GM12878 (cell line): ENCODE measurements around the gene GSAP. TPM values are rescaled to one million over a fixed set of nuclear protein-coding genes. Genes with fewer than 3 reads are reported as not detected.

Source experiments
- ATAC-seq: fragments of 200-7000 bp; cut with Tn5 transposase; 3 replicates; pipeline ENCODE4 v1.9.1; 2020; ENCODE audit warnings: mild to moderate bottlenecking, moderate library complexity
- BruUV-seq: library from RNA; stranded (reverse); fragments of 400-500 nt; replicated peaks from 2 replicates; lab custom pipeline; 2021; lab: Mats Ljungman, UMichigan
- CTCF ChIA-PET: fragments of 300-600 bp; sonication (Branson Sonifier 250); formaldehyde crosslinking; extraction: SDS; loops from one replicate; lab custom pipeline; 2021; ENCODE audit warnings: inconsistent platforms; lab: Yijun Ruan, JAX
- POLR2A ChIA-PET: fragments of 350-600 bp; formaldehyde crosslinking; extraction: SDS; loops from one replicate; lab custom pipeline; 2021; ENCODE audit warnings: inconsistent platforms; lab: Charles Lee
- RAD21 ChIA-PET: fragments of 300-600 bp; sonication (Branson Sonifier 250); formaldehyde crosslinking; loops from one replicate; lab custom pipeline; 2023; ENCODE audit warnings: antibody characterized with exemption; ENCODE audit not compliant: unreplicated experiment; lab: Charles Lee
- SMC1A ChIA-PET: fragments of 300-600 bp; sonication (Branson Sonifier 250); formaldehyde crosslinking; loops from one replicate; lab custom pipeline; 2023; ENCODE audit not compliant: unreplicated experiment, uncharacterized antibody; lab: Charles Lee
- DNase-seq: peaks from one replicate; pipeline ENCODE4 v3.0.0-alpha.2; 2011; ENCODE audit warnings: low read depth, low spot score
- FAIRE-seq: peaks from 3 replicates; lab custom pipeline; 2011; peaks lifted over from hg19 to GRCh38; lab: Jason Lieb, UNC
- H2AFZ ChIP-seq: 2 replicates; pipeline ENCODE4 v1.6.0; 2011; ENCODE audit warnings: low read depth, low read length, control low read depth; ENCODE audit not compliant: control insufficient read depth
- H3K27ac ChIP-seq: 2 replicates; pipeline ENCODE4 v1.5.1; 2011; ENCODE audit warnings: control low read depth; ENCODE audit not compliant: control insufficient read depth, insufficient read depth
- H3K27me3 ChIP-seq, 2 experiments: replicated peaks in 1 of 2; 2 replicates each; pipeline versions ENCODE4 v1.6.0 to v1.6.1; 2011; ENCODE audit warnings: low read length in 1 of 2; ENCODE audit not compliant: control insufficient read depth in 2 of 2, insufficient read depth in 2 of 2
- H3K36me3 ChIP-seq, 2 experiments: 2 replicates each; pipeline ENCODE4 v1.5.1; 2011; ENCODE audit warnings: low read length in 1 of 2; ENCODE audit not compliant: control insufficient read depth in 2 of 2, insufficient read depth in 2 of 2
- H3K4me1 ChIP-seq: 2 replicates; pipeline ENCODE4 v1.6.1; 2011; ENCODE audit warnings: mild to moderate bottlenecking, low read length, moderate library complexity, mixed read lengths; ENCODE audit not compliant: control insufficient read depth, insufficient read depth
- H3K4me2 ChIP-seq: 2 replicates; pipeline ENCODE4 v1.6.0; 2011; ENCODE audit warnings: control low read depth; ENCODE audit not compliant: control insufficient read depth, insufficient read depth
- H3K4me3 ChIP-seq: fragments of 200-600 bp; sonication (generic); 2 replicates; pipeline ENCODE4 v1.5.1; 2016
- H3K79me2 ChIP-seq: 2 replicates; pipeline ENCODE4 v1.6.0; 2011; ENCODE audit warnings: low read length; ENCODE audit not compliant: control insufficient read depth, insufficient read depth
- H3K9ac ChIP-seq: 2 replicates; pipeline ENCODE4 v1.8.0; 2011; ENCODE audit warnings: low read length, control low read depth, mixed read lengths; ENCODE audit not compliant: control insufficient read depth, insufficient read depth
- H3K9me3 ChIP-seq: replicated peaks from 3 replicates; pipeline ENCODE4 v1.5.1; 2011; ENCODE audit warnings: mild to moderate bottlenecking, low read length; ENCODE audit not compliant: control insufficient read depth, insufficient read depth
- H4K20me1 ChIP-seq: 2 replicates; pipeline ENCODE4 v1.6.0; 2011; ENCODE audit not compliant: control insufficient read depth, insufficient read depth
- BCL11A ChIP-seq: IDR thresholded peaks from 2 replicates; pipeline ENCODE4 v1.6.1; 2011; ENCODE audit warnings: low read depth, low read length
- BCLAF1 ChIP-seq: fragments of 450-650 bp; IDR thresholded peaks from 2 replicates; pipeline ENCODE4 v1.6.1; 2017; ENCODE audit warnings: antibody characterized with exemption, mild to moderate bottlenecking, moderate library complexity
- CHD4 ChIP-seq: fragments of 200-600 bp; sonication (generic); IDR thresholded peaks from 2 replicates; pipeline ENCODE4 v1.6.1; 2016; ENCODE audit warnings: mild to moderate bottlenecking
- ELK1 ChIP-seq: IDR thresholded peaks from 2 replicates; pipeline ENCODE4 v1.6.1; 2012; ENCODE audit warnings: low read depth, low read length, improper control_type of control experiment
- HDAC2 ChIP-seq: fragments of 200-600 bp; sonication (generic); IDR thresholded peaks from 2 replicates; pipeline ENCODE4 v1.6.1; 2017
- IRF3 ChIP-seq: fragments of 450-650 bp; IDR thresholded peaks from 2 replicates; pipeline ENCODE4 v1.6.1; 2014; ENCODE audit warnings: mild to moderate bottlenecking
- MTA2 ChIP-seq: fragments of 450-650 bp; IDR thresholded peaks from 2 replicates; pipeline ENCODE4 v1.6.1; 2016; ENCODE audit warnings: low read depth, mild to moderate bottlenecking, moderate library complexity
- NFXL1 ChIP-seq: fragments of 450-650 bp; IDR thresholded peaks from 2 replicates; pipeline ENCODE4 v1.6.1; 2017; ENCODE audit warnings: antibody characterized with exemption, mild to moderate bottlenecking, borderline replicate concordance
- NFYB ChIP-seq: IDR thresholded peaks from 2 replicates; pipeline ENCODE4 v1.6.1; 2011; ENCODE audit warnings: low read depth, mild to moderate bottlenecking, low read length, improper control_type of control experiment, moderate library complexity; ENCODE audit not compliant: insufficient read depth
- PRDM15 ChIP-seq: fragments of 450-650 bp; formaldehyde crosslinking; IDR thresholded peaks from 2 replicates; pipeline ENCODE4 v1.4.0; 2020; ENCODE audit warnings: mild to moderate bottlenecking, moderate library complexity
- SMAD1 ChIP-seq: fragments of 450-650 bp; IDR thresholded peaks from 2 replicates; pipeline ENCODE4 v1.6.1; 2018; ENCODE audit warnings: mild to moderate bottlenecking, low read depth; ENCODE audit not compliant: partially characterized antibody
- ZNF24 ChIP-seq: fragments of 450-650 bp; IDR thresholded peaks from 2 replicates; pipeline ENCODE4 v1.6.1; 2017; ENCODE audit warnings: antibody characterized with exemption, mild to moderate bottlenecking
- ZSCAN29 ChIP-seq: fragments of 450-650 bp; IDR thresholded peaks from 2 replicates; pipeline ENCODE4 v1.6.1; 2017; ENCODE audit warnings: mild to moderate bottlenecking, moderate library complexity
- WGBS: methylation state at CpG from one replicate; pipeline ENCODE4 v1.1.6; 2016; ENCODE audit warnings: low lambda C conversion rate; ENCODE audit not compliant: insufficient replicate concordance, insufficient coverage; ENCODE audit errors: missing lambda C conversion rate; 5-methylcytosine and 5-hydroxymethylcytosine counted together
- in situ Hi-C: fragments of 300-500 bp; cut with MboI; formaldehyde crosslinking; loops from 9 replicates; pipeline ENCODE4 v1.14.3; 2018; ENCODE audit warnings: mixed read lengths
- intact Hi-C: fragments of 100-400 bp; cut with micrococcal nuclease; formaldehyde crosslinking; loops from one replicate; pipeline ENCODE4 v1.14.2; 2022; ENCODE audit not compliant: unreplicated experiment
- polyA plus RNA-seq, 11 experiments: library from polyadenylated mRNA; depleted of rRNA in 4 of 11; unstranded in 6 of 11; stranded (reverse) in 5 of 11; fragments of >200 nt; fragmentation: Nextera tagmentation in 4 of 11; fragmentation: Illumina TruSeq in 1 of 11; extraction: Ambion mirVana in 4 of 11; extraction: Trizol in 1 of 11; gene quantifications; 1 replicate in 1 of 11; 2 replicates in 10 of 11; pipeline versions ENCODE4 v1.2.1 to v1.2.3, GENCODE V29; 2011 to 2016; ENCODE audit warnings: inconsistent platforms in 2 of 11, missing spikeins in 2 of 11, low read depth in 1 of 11
- total RNA-seq, 4 experiments: library from RNA; depleted of rRNA in 3 of 4; stranded (reverse); fragments of >200 nt in 3 of 4; fragmentation: Illumina TruSeq in 1 of 4; extraction: Trizol in 1 of 4; gene quantifications; 2 replicates each; pipeline versions ENCODE4 v1.2.1 to v1.2.3, GENCODE V29; 2013 to 2021

GSAP gene
- total and polyA plus RNA-seq, 10 of the 15 experiments (the other 5 are each of a cell fraction or from before 2014, with no cell fraction given): 6.6 to 38.1 (median 21.8) TPM

GRCh38 chr7:77388055-77388641 lies 28.0 kb downstream of the GSAP start:
- 77% methylated on average over 5 of the region's 5 CpGs for WGBS
- Histone ChIP-seq H3K9me3 (no peaks in the 10 kb centered on the region), H3K4me3 (no peak overlapping the region), H3K27me3 (no peaks in the 10 kb centered on the region), H2AFZ (no peak overlapping the region), H3K4me2 (no peak overlapping the region), H3K27ac (no peak overlapping the region), H3K9ac (no peak overlapping the region), H3K79me2 (no peaks in the 10 kb centered on the region), H4K20me1 (no peaks in the 10 kb centered on the region), H3K36me3 (0 out of 4 replicates have a peak, but pooled peaks cover 0 to 2% of the 10 kb centered on the region in 2 experiments), H3K4me1 (peaks cover 23% of the 10 kb centered on the region)
- FAIRE-seq (no peak), DNase-seq (no peak), ATAC-seq (no peak)
- SMC1A ChIA-PET: interaction anchor here (0.6 to 1.7 kb wide), 4 partner anchors 14 to 140 kb away, joined by 3 to 4 read pairs (median 3); no protein-coding TSS in a partner anchor
- in situ Hi-C loops (no loop called here), intact Hi-C loops (no loop called here)
- no TSS peak for BruUV-seq
- RAD21 ChIA-PET: interaction anchor here (1.1 kb wide), 1 partner anchor 25 kb away, joined by 3 read pairs; no protein-coding TSS in a partner anchor
- CTCF ChIA-PET: no interaction called here
- POLR2A ChIA-PET: no interaction called here
- TF ChIP-seq NFYB (no peak), PRDM15 (no peak), SMAD1 (no peak), MTA2 (no peak), BCL11A (no peak), BCLAF1 (no peak), HDAC2 (no peak), IRF3 (no peak), CHD4 (no peak), ELK1 (no peak), NFXL1 (no peak), ZNF24 (no peak), ZSCAN29 (no peak)
